Amygdala (tissue), 56 donors: ENCODE measurements around the gene PPIL1.

Experiments
- DNase-seq, 56 donors: peaks; one replicate each; lab custom pipeline; 2025; lab: John Stamatoyannopoulos, UW

PPIL1 gene

GRCh38 chr6:36838896-36839748 is 35.5 kb downstream of the PPIL1 start, which contains the start of gene CPNE5:
CPNE5 (minus strand) TSS chr6:36839444; CDS start chr6:36839377, 67 bp downstream.
- peak in 4 of 56 donors; percentile 23 to 35 (median 28) for DNase-seq

- DNase-seq: no peak
Measured at GRCh38 chr6:36837686-36838085, 36.9 kb downstream of the PPIL1 start.

- no peak for DNase-seq
Measured at GRCh38 chr6:36837022-36837339, 37.6 kb downstream of the PPIL1 start.

DNA sequence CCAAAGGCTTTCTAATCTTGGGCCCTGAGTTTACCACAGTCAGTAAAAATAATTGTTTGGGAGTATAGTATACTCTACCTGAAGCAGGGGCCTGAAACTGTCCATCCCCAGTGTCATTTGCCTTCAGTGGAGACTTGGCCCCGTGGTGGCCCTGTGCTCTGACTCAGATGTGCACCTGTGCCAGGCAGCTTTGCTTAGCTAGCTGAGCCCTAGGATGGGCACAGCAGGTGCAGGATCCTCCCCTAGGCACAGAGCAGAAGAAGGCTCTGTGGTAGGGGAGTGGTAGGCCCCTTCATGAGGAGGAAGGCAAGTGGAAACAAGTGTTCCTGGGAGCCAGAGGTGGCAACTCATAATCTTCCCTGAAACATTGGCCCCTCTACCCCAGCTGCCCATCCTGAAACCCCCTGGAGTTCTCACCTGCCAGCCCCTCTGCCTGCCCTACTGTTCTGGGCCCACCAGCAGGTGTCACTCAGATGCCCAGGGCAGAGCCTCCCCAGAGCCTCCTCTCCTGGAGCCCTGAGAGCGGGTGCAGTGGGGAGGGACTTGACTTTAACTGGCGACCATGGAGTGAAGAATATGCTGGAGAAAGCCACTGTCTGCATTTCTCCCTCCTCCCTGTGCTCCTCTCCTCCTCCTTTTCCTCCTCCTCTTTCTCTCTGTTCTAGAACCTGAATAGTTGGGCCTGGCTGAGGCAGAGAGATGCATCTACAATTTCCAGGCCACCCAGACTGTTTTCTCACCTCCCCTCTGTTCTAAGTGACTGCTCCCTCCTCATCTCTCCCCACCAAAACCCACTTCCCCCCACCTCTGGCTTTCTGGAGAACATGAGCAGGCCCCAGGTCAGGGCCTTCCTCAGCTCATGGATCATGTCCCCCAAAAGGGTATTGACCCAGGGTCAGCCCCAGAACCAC is 38.2 kb downstream of the PPIL1 start:
- DNase-seq: no peak

GRCh38 chr6:36834576-36835341 is 39.8 kb downstream of the PPIL1 start:
- peak in 2 of 56 donors; percentile 13 to 20 for DNase-seq

DNA sequence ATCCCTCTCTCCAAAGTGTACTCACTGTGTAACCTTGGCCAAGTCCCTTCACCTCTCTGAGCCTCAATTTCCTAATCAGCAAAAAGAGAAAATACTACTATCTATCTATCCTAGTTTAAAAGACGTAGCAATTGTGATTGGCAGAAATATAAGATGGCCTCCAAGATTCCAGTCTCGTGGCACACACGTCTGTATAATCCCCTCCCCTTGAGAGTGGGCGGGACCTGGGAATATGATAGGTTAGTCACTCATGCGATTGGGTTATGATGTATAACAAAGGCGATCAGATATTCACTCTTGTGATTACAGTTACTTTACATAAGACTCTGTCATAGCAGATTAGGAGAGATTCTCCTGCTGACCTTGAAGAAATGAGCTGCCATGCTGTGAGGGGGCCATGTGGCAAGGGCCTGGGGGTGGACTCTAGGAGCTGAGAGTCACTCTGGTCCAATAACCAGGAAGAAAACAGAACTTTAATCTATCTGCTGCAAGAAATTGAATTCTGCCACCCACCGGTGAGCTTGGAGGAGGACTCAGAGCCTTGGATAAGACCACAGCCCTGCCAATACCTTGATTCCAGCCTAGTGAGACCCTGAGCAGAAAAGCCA is 41.3 kb downstream of the PPIL1 start:
- DNase-seq: no peak

- DNase-seq: no peak
Measured at GRCh38 chr6:36832313-36832712, 42.3 kb downstream of the PPIL1 start.

DNA sequence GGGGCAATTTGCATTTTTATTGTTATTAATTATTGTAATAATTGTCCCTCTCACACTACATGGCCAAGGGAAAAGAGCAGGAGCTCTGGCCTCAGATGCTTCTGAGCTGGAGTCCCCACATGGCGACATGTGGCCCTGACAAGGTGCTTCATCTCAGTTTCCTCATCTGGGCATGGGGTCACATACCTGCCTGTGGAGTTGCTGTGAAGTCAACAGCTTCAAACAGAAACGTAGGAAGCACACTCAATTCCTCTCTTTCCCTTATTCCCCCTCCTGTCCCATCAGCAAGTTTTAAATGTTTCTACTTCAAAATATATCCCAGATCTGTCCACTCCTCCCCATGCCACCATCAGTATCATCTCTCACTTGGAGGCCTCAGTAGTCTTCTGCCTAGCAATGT is 44.0 kb downstream of the PPIL1 start:
- no peak for DNase-seq

DNA sequence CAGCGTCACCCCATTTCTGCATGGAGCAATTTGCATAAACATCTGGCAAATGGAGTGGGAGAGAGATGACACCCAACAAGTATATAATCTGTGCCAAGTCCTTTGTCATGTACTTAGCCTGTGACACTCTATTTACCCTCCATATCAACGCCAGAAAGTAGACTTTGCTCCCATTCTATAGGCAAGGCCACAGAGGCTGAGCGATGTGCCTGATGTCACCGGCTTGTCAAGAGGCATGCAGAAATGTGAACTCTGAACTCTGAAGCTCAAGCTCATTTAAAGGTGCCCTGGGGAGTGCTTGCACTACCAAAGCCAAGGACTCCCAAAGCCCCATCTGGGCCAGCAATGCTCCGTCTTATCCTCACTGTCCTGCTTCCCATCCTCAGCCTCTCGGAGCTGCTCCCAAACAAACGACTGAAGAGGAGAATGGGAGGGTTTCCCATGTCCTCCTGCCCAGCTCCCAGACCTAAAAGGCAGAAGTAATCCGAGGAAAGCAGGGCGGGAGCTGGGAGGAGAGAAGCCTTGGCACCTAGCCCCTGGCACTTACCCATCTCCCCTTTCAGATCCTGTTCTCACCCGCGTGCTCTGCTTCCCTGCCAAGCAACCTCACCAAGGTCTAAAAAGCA is 44.6 kb downstream of the PPIL1 start:
- peak in 27 of 56 donors; percentile 11 to 67 (median 43) for DNase-seq

GRCh38 chr6:36827261-36828079 is 47.1 kb downstream of the PPIL1 start:
- DNase-seq: peak in 9 of 56 donors; percentile 10 to 45 (median 23)

DNA sequence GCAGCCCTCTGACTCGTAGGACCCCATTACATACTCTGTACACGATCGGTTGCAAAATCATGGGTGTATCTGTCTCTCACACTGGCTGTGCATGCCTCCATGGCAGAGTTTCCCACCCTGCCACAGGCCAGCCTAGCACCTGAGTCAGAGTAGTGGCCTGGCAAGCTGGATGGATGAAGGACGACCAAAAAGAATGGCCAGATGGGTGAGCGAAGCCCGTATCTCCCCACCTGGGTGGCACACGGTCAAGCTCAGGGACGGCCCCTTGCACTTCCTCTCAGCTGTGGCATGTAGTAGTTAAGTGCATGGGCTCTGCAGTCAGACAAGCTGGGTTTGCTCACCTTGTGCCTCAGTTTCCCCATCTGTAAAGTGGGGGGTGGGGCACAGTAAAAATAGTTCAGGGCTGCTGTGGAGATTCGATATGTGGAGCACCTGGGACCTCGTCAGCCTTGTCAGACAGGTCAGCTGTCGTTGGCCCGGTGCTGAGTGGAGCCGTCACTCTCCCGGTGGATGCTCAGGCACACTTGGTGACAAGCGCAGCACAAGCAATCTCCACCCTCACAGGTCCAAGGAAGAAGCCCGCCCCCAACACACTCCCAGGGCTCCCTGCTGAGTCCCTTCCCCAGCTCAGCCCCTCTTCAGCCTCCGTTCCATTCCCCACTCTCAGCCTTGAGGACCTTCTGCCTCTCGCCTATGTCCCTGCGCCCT is 47.9 kb downstream of the PPIL1 start:
- no peak for DNase-seq

DNA sequence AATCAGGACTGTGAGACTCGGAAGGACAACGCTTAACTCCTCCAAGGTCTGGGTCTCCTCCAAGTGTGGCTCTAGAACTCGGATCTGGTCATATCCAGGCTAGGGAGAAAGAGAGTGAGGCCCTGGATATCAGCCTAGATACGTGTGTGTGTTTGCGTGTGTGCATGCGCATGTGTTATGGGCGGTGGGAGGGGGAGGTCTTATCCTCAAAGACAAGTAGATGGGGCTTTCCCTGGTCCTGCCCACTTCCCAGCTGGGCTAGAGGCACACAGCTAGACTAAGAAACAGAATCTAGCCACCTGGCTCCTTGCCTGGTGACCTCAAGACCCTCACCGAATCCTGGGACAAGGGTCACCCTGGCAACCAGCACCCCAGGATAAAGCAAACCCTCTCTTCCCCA is 48.6 kb downstream of the PPIL1 start:
- no peak for DNase-seq

- no peak for DNase-seq
Measured at GRCh38 chr6:36825452-36825851, 49.2 kb downstream of the PPIL1 start.

DNA sequence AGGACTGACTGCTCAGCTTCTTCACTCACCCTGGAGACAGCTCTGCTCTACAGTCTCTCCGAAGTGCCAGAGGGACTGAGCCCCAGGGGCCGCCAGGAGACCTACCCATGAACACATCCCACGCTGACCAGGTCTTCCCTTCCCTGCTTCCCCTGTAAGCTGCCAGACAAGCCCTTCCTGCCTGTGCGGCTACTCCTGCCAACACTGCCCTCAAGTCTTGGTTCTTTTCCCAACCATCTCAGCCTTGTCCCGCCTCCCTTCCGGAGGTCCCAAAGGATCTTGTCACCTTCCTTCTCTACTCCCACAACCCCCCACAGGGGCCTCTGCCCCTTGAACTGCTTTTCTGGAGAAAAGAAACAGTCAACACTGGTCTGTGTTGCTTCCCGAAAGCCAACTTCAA is 50.4 kb downstream of the PPIL1 start:
- no peak for DNase-seq

DNA sequence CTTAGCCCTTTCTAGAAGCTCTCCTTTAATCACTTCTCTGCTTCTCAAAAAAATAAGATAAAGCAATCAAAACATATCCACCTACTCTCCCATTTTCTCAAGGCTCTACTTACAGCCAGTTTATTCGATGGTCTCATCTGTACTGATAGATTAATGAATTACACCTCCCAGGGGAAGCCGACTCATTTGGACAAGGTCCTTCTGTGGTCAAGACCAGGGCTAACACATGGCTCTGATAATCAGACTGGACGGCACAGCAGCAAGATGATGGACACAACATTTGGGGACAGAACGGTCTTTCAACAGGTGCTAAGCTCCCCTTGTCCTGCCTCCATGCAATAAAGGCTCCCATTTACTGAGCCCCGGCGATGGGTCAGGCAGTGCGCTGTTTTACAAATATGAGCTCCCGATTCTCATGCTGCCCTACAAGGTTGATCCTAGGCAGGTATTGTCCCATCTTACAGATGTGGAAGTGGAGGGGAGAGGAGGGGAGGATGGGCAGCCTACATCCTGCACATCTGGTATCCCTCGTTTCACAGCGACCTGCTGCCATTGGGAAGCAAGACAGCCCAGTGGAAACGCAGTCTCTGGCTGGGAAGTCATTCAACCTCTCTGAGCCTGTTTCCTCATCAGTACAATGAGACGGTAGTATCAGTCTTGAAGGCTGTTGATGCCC is 51.0 kb downstream of the PPIL1 start:
- no peak for DNase-seq

DNA sequence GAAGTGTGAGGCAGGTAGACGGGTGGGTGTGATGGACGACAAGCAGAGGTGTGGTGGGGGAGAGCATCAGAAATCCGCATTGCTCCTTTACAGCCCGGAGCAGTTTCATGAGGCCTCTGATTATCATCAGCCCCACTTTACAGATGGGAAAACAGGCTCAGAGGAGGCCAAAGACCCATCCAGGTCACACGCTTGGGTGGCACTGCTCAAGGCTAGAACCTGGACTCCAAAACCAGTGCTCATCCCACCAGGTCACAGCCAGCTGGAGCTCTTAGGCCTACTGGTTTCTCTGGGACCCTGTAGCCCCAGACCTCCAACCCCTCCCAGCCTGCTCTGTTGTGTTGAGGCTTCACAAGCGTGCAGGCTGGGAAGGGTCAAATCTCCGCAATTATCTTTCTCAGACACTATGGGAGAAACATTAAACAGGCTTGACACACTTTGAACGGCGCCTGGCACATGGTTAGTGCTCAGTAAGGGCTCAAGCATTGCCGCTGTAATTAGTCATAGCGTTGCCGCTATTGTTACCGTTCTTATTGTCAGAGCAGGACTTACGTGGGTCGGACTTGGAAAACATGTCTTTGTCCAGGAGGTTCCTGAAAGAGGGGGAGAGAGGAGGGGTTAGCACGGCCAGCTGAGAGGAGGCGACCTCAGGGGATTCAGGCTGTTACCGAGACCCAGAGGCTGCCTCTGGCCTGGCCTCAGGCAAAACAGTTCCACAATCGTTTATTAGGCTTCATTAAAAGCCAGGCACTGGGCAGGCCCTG is 51.9 kb downstream of the PPIL1 start:
- no peak for DNase-seq
